GM21528 (cell line): ENCODE measurements around the gene AGO4.
A peak's percentile ranks its signal among the peaks of the same experiment; 100 is the strongest.
"Not testable (repeated sequence)": the region's sequence is repeated elsewhere in the genome, so short reads cannot be mapped to it uniquely, and the experiment has no call there.

Source experiments
- ATAC-seq: cut with Tn5 transposase; IDR thresholded peaks from one replicate; pipeline ENCODE4 v1.9.1; 2021; ENCODE audit warnings: mild to moderate bottlenecking, moderate library complexity; ENCODE audit not compliant: unreplicated experiment, low FRiP score

Gene AGO4

DNA sequence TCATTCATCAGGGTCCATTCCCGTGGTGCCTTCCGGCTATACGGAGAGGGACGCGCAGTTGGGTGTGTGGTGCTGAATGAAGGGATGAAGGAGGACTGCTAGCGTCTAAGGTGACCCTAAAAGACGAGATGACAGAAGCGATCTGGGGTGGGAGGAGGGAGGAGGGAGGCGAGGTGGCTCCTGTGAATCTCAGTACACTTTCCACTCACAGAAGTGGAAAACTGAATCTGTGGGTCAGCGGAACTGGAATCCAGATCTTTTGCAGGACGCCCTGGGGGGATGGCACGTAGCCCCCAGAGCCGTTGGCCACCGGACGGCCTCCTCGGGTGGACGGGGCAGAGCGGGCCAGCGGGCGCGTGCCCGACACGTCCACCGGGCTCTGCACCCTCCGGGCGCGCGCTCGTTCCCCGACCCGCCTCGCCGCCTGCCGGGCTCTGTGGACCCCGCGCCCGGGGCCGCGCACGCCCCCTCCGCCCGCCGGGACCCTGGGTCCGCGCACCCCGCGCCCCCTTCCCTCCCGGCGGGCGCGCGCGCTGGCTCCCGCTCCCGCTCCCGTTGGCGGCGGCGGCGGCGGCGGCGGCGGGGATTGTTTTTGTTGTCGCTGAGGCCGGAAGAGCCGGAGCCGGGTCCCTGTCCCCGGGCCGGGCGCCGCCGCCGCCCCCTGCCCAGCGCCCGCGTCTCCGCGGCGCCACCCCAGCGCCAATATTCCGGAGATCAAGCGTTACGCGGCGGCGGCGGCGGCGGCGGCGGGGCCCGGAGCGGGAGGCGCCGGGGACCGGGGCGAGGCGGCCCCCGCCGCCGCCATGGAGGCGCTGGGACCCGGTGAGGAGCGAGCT lies at the start of gene AGO4:
TSS of gene AGO4 (plus strand) at position 403 of the 836 bp plus-strand sequence. CDS start at position 804, 401 bp downstream.
- no peak for ATAC-seq

GRCh38 chr1:35762141-35762540 lies 45.7 kb upstream of the AGO4 start:
- no peak for ATAC-seq

DNA sequence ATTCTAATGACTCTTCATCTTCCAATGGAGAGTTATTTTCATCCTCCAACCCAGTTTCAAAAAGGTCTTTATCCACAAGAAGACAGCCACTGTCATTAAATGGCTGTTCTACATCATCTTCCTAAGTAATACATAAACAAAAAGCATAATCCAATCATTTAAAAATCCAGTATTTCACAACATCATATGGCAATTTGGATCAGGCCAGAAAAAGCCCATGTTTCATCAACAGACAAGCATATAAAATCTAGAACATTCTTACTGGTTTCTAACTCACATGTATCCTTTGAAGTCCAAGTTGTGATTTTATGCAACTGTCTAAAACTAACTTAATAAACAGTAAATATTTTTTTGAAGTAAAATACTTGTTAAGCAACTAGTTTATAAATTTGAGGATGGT lies 44.6 kb upstream of the AGO4 start:
- ATAC-seq, result no peak

GRCh38 chr1:35764283-35764682 lies 43.5 kb upstream of the AGO4 start:
- no peak for ATAC-seq

DNA sequence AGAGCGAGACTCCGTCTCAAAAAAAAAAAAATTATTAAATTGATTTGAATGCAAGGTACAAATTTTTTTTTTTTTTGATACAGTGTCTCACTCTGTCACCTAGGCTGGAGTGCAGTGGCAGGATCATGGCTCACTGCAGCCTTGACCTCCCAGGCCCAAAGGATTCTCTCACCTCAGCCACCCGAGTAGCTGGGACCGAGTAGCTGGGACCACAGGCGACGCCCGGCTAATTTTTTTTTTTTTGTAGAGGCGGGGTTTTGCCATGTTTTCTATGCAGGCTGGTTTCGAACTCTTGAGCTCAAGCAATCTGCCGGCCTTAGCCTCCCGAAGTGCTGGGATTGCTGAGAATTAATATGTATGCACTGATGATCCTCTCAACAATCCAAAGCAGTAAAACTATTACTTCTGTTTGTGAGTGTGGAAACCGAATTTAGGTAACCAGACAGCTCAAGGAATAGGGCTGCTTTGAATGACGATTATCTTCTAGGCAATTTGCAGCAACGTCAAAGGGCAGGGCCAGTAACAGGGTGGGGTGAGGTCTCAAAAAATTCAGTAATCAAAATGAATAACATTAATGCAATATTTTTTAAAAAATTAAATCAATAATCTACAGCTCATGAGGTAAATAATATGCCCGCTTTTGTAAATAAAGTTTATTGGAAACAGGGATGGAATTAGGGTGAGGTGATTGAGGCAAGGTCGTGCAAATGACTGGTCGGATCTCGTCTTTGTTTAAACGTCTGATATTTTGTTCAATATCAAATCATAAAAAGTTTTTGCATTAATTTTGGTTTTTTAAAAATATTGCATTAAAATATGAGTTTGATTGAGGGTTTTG lies 39.2 kb upstream of the AGO4 start:
- ATAC-seq, result no peak

GRCh38 chr1:35769188-35769758 lies 38.5 kb upstream of the AGO4 start:
- ATAC-seq, result peak; percentile 80

DNA sequence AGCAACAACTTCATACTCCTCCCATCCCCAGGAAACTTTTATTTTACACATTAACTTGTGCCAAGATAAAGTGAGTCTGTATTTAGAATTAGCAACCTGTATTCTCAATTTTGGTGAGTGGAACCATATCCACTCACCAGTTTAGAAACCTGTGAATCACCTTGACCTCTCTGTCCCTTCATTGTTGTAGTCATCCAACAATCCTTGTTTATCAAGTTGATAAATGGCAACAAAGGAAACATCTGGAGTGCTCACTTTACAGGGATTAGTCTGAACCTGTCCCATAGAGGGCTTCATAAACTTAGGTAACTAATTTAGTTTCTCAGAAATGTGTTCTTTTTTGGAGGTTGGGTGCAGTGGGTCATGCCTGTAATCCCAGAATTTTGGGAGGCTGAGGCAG lies 34.1 kb upstream of the AGO4 start:
- no peak for ATAC-seq

- ATAC-seq, result not testable (repeated sequence)
Measured at GRCh38 chr1:35776172-35776571, 31.6 kb upstream of the AGO4 start.

GRCh38 chr1:35777109-35777508 lies 30.7 kb upstream of the AGO4 start:
- ATAC-seq, result no peak

- no peak for ATAC-seq
Measured at GRCh38 chr1:35783055-35783583, 24.7 kb upstream of the AGO4 start.

GRCh38 chr1:35784364-35784763 lies 23.5 kb upstream of the AGO4 start:
- ATAC-seq, result not testable (repeated sequence)

DNA sequence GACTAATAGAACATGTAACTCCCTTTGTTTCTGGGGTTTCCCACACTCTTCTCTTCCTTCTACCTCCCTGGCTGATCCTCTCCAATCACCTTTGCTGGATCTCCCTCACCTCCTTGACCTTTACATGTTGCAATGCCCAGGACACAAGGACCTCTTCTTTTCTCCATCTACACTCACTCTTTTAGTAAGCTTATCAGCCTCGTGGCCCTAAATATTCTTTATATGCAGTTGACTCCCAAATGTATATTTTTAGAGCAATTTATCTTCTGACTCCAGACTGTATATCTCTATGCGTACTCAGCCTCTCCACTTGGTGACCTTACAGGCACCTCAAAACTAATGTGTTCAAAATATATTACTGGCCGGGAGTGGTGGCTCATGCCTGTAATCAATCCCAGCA lies 19.7 kb upstream of the AGO4 start:
- ATAC-seq, result no peak

- no peak for ATAC-seq
Measured at GRCh38 chr1:35790670-35791069, 17.1 kb upstream of the AGO4 start.

DNA sequence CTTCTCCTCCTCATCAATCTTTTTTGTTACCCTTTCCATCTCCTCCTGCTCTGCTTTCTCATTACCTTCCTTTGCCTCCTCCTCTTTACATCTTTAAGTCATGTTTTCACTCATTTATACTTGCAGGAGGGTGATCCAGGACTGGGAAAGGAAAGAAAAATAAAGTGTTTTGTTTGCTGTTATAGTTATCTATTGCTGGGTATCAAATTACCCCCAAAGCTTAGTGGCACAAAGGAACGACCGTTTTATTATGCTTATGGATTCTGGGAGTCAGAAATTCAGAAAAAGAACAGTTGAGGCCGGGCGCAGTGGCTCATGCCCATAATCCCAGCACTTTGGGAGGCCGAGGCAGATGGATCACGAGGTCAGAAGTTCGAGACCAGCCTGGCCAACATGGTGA lies 12.5 kb upstream of the AGO4 start:
- no peak for ATAC-seq

- ATAC-seq, result no peak
Measured at GRCh38 chr1:35797380-35797779, 10.4 kb upstream of the AGO4 start.

DNA sequence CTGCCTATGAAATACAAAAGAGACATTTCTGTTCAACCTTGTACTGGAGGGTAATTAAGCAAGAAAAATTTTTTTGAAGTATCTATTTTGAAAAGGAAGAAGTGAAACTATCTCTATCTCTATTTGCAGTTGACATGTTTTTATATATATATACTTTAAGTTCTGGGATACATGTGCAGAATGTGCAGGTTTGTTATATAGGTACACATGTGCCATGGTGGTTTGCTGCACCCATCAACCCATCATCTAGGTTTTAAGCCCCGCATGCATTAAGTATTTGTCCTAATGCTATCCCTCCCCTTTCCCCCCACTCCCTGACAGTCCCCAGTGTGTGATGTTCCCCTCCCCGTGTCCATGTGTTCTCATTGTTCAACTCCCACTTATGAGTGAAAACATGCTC lies 9.8 kb upstream of the AGO4 start:
- not testable (repeated sequence) for ATAC-seq

DNA sequence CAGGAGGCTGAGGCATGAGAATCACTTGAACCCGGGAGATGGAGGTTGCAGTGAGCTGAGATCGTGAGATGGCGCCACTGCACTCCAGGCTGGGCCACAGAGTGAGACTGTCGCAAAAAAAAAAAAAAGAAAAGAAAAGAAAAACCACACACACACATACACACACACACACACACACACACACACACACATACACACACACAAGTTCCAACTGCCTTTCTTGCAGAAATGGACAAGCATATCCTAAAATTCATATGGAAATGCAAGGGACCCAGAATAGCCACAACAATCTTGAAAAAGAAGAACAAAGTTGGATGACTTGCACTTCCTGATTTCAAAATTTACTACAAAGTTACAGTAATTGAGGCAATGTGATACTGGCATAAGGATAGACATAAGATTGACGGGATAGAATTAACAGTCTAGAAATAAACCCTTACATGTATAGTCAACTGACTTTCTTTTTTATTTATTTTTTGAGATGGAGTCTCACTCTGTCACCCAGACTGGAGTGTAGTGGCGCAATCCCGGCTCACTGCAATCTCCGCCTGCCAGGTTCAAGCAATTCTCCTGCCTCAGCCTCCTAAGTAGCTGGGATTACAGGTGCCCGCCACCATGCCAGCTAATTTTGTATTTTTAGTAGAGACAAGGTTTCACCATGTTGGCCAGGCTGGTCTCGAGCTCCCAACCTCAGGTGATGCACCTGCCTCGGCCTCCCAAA lies 7.5 kb upstream of the AGO4 start:
- ATAC-seq, result not testable (repeated sequence)

- no peak for ATAC-seq
Measured at GRCh38 chr1:35808450-35809113, 766 bp downstream of the AGO4 start.

GRCh38 chr1:35809114-35810095 lies 1.6 kb downstream of the AGO4 start:
- ATAC-seq, result no peak
